Measurements from ENCODE around the gene RHBDD3.

DNA sequence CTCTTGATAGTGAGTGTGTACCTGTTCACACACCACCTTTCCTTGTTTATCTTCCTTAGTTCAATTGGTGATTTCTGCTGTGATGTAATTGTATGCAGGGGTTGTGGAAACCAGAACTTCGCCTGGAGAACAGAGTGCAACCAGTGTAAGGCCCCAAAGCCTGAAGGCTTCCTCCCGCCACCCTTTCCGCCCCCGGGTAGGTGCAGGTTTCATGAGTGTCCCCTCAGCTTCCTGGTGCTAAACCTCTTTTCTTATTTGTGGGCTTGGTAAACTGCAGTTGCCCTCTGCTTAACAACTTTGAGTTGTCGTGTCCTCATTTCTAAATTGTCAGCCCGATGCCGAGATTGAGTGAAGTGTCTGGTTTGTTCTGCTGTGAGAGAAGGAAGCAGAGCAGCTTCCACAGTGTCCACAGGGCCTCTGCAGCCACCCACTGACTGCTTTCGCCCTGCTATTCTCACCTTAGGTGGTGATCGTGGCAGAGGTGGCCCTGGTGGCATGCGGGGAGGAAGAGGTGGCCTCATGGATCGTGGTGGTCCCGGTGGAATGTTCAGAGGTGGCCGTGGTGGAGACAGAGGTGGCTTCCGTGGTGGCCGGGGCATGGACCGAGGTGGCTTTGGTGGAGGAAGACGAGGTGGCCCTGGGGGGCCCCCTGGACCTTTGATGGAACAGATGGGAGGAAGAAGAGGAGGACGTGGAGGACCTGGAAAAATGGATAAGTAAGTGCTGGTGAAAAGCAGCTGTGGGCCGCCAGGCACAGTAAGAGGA is 31.5 kb upstream of the RHBDD3 start:
- TF ChIP-seq, protein P1, sequence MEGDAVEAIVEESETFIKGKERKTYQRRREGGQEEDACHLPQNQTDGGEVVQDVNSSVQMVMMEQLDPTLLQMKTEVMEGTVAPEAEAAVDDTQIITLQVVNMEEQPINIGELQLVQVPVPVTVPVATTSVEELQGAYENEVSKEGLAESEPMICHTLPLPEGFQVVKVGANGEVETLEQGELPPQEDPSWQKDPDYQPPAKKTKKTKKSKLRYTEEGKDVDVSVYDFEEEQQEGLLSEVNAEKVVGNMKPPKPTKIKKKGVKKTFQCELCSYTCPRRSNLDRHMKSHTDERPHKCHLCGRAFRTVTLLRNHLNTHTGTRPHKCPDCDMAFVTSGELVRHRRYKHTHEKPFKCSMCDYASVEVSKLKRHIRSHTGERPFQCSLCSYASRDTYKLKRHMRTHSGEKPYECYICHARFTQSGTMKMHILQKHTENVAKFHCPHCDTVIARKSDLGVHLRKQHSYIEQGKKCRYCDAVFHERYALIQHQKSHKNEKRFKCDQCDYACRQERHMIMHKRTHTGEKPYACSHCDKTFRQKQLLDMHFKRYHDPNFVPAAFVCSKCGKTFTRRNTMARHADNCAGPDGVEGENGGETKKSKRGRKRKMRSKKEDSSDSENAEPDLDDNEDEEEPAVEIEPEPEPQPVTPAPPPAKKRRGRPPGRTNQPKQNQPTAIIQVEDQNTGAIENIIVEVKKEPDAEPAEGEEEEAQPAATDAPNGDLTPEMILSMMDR (IDR thresholded peaks at IDR 0.05): no peak
- no peak for TF ChIP-seq POLR2A (IDR thresholded peaks at IDR 0.05)
